GM19240 (cell line): ENCODE data around the gene SAC3D1.
"Not testable (repeated sequence)": the region's sequence is repeated elsewhere in the genome, so short reads cannot be mapped to it uniquely, and the experiment has no call there.

Source experiments
- DNase-seq: peaks from one replicate; pipeline ENCODE4 v3.0.0; 2011; ENCODE audit warnings: low spot score; ENCODE audit not compliant: insufficient read length

The SAC3D1 gene

DNA sequence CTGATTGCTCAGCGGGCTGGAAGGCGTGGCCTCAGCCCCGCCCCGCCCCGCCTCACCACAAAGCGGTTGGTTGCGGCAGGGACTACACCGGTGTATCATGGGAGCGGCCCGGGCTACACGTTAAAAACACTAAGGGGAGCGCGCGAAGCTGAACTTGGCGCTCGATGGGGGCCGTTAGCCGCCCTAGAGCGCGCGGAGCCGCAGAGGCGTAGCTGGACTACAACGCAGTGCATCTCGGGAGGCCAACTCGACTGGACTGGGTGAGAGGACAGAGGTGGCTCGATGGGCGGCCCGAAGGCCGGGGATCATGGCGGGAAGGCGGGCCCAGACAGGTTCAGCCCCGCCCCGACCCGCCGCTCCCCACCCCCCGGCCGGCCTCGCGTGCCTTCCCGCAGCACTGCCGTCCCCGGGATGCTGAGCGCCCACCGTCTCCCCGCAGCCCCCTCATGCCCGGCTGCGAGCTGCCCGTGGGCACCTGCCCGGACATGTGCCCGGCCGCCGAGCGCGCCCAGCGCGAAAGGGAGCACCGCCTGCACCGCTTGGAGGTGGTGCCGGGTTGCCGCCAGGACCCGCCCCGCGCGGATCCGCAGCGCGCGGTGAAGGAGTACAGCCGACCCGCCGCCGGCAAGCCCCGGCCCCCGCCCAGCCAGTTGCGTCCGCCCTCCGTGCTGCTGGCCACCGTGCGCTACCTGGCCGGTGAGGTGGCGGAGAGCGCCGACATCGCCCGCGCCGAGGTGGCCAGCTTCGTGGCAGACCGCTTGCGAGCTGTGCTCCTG is at the start of gene SAC3D1:
Gene SAC3D1 (plus strand): TSS at position 364 of the 776 bp plus-strand sequence. CDS start 83 bp downstream, at position 447.
- DNase-seq = peak; percentile 98

DNA sequence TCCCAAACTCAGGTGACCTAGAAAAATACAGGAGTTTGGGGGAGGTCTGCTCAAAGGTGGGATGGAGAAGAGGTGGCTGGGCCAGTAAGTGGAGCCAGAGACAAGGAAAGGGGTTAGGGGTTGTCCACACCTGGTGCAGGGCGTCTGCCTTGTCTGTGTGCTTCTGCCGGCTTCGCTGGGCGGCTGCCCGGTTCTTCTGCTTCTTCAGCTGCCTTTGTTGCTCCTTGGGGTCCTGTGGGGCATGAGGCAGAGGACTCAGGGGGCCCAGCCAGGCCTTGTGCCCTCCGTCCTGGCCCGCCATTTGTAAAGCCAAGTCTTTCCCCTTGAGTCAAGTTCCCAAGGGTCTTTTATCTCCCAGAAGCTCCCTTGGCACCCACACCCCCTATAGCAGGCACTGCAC is 46.7 kb upstream of the SAC3D1 start:
- DNase-seq = no peak

DNA sequence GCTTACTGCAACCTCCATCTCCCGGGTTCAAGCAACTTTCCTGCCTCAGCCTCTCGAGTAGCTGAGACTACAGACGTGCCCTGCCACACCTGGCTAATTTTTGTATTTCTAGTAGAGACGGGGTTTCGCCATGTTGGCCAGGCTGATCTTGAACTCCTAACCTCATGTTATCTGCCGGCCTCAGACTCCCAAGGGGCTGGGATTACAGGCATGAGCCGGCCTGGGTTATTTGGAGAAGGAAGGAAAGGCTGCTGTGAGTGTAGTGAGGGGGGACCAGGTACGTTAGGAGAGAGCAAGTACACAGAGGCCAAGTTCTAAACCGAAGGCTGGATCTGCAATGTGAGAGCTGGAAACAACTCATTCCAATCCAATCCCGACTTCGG is 44.7 kb upstream of the SAC3D1 start:
- DNase-seq = no peak

DNA sequence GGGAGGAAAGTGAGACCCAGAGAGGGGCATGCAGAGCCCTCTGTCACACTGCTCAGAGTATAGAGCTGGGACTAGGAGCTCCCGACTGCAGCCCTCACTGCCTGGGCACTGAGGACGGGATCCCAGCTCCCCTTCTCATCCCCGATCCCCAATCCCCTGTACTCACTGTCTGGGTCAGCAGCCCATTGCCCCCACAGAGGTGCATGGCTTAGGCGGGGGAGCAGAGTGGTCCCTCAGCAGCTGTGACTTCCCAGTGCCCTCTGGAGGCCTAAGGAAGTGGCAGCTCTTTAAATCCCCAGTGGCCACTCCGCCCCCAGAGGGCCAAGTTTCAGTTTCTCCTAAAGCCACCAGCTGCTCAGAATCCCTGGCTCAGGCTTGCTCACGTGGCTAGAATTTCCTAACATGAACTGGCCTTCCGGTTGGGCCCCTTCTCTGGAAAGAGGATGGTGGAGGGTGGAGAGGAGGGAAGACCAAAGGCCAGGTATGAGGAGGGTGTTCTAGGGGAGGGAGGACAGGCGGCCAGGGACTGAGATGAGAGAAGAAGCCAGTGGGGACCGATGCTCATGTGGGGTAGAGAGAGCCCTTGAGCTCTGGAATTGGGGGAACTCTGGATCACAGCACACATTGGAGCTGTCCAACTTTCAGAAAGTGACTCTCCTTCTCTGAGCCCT is 44.2 kb upstream of the SAC3D1 start, which contains the start of gene BATF2:
Gene BATF2 (minus strand): TSS at position 262 of the 671 bp plus-strand sequence. CDS start 57 bp downstream, at position 205.
- DNase-seq = peak; percentile 49

GRCh38 chr11:64998141-64998540 is 42.9 kb upstream of the SAC3D1 start:
- no peak for DNase-seq

- DNase-seq = no peak
Measured at GRCh38 chr11:64998690-64999431, 42.1 kb upstream of the SAC3D1 start.

DNA sequence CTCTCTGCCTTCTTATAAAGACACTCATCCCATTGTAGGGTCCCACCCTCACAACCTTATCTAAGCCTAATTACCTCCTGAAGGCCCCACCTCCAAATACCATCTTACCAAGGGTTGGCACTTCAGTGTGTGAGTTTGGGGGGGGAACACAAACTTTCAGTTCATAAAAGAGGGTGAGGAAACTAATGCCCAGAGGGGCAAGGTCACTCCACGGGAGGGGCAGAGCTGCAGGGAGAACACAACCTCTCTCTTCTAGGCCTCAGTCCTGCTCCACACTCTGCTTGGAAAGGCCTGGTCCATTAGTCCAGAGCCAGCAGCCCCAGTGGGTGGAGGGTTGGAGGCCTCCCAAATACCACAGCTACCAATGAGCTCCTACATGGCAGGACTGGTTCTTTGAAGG is 41.5 kb upstream of the SAC3D1 start:
- DNase-seq = no peak

DNA sequence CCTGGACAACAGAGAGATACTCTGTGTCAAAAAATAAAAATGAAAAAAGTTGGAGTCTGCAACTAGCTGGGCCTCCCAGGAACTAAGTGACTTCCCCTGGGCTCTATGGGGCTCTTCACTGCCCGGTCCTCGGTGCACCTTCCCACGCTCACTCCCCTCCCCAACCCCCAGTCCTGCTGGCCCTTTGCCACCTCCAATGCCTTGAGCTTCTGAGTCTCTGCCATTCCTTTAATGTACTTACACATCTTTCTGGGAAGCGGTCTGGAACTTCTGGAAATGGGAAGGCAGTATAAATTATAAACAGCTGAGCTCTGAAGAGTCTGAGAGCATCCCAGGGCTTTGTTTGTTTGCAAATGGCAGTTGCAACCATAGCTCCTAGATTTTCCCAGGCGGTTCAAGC is 38.3 kb upstream of the SAC3D1 start:
- no peak for DNase-seq

GRCh38 chr11:65003282-65003681 is 37.7 kb upstream of the SAC3D1 start:
- no peak for DNase-seq

GRCh38 chr11:65003968-65004367 is 37.0 kb upstream of the SAC3D1 start:
- DNase-seq = not testable (repeated sequence)

- DNase-seq = no peak
Measured at GRCh38 chr11:65008016-65008415, 33.0 kb upstream of the SAC3D1 start.

DNA sequence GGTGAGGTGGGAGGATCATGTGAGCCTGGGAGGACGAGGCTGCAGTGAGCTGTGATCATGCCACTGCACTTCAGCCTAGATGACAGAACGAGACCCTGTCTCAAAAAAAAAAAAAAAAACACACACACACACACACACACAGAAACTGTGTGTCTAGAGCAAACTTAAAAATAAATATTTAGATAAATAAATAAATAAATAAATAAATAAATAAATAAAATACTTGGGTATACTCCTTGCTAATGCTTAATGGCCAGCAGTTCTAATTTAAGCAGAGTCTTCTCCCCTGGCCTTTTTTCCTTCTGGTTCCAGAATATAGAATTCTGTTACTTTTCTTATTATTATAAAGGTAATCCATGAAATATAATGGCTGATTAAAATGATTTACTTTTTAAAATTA is 32.1 kb upstream of the SAC3D1 start:
- no peak for DNase-seq

- peak; percentile 97 for DNase-seq
Measured at GRCh38 chr11:65013130-65013887, 27.7 kb upstream of the SAC3D1 start.

GRCh38 chr11:65013888-65014725 is 26.9 kb upstream of the SAC3D1 start, which contains the start of gene ARL2:
TSS of gene ARL2 (plus strand) at chr11:65014160. CDS start at chr11:65014208, 48 bp downstream.
- DNase-seq = peak; percentile 95

GRCh38 chr11:65014726-65015227 is 26.2 kb upstream of the SAC3D1 start:
- DNase-seq = no peak

DNA sequence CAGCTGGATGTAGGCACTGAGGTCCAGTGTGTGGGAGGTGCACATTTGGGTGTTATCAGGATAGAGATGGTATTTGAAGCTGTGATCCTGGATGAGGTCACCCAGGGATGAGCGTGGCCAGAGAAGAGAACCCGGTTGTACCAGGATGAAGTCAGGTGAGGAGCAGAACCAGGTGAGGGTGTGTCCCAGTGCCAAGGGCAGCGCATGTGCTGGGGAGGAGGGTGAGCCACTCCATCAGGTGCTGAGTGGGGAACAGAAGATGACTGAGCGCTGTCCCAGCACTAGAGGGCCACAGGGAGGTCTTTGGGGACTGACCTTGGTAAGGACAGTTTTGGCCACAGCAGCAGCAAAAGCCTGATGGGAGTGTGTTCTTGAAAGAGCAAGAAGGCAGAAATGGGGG is 24.3 kb upstream of the SAC3D1 start:
- no peak for DNase-seq

DNA sequence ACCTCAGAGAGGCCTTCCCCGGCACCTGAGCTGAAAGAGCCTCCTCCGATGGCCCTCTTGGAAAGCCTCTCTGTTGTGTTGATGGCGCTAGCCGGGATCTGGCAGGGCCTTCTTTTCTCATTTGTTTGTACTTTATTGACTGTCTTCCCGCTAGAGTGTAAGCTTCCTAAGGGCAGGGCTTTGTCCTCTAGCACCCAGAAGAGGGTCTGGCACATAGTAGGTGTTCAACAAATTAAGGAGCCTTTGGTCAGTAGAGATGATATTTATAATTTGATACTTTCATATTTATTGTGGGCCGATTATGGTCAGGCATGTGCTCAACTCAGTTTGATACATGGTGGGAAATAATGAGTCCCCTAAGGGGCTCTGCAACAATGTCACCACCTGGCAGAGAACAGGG is 23.1 kb upstream of the SAC3D1 start:
- no peak for DNase-seq

GRCh38 chr11:65019824-65020223 is 21.2 kb upstream of the SAC3D1 start:
- DNase-seq = no peak

GRCh38 chr11:65021003-65021402 is 20.0 kb upstream of the SAC3D1 start:
- no peak for DNase-seq

DNA sequence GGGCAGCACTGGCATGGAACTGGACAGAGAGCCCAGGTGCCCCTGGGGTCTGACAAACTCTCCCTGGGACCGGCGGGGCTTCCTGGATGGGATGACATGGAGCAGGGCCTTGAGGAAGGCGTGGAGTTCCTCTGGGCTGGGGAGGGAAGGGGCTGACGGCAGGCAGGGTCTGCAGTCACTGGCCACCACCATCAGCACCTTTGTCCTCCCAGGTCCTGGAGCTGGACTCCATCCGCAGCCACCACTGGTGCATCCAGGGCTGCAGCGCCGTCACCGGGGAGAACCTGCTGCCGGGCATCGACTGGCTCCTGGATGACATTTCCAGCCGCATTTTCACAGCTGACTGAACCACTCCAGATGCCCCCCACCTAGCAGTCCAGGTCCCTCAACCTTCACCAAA is 19.5 kb upstream of the SAC3D1 start:
- DNase-seq = no peak
